Upper lobe of left lung (tissue), 6 donors: ENCODE results near the gene BRCA1. TPM values are rescaled to one million over a fixed set of nuclear protein-coding genes. Genes with fewer than 3 reads are reported as not detected.
"Not testable (repeated sequence)": the region's sequence is repeated elsewhere in the genome, so short reads cannot be mapped to it uniquely, and the experiment has no call there.

Experiments
- ATAC-seq, 2 donors: fragments of 200-7000 bp; cut with Tn5 transposase; one replicate each; pipeline ENCODE4 v1.9.1; 2022; ENCODE audit warnings: mild to moderate bottlenecking in 2 of 2, moderate library complexity in 2 of 2; ENCODE audit not compliant: low FRiP score in 2 of 2
- DNase-seq, 2 donors: peaks; one replicate each; pipeline ENCODE4 v3.0.0-alpha.2; 2019 to 2020
- H3K27ac ChIP-seq, 4 donors: fragments of 200-600 bp; sonication (generic); one replicate each; pipeline ENCODE4 v1.5.1; 2016 to 2019
- H3K27me3 ChIP-seq, 4 donors: fragments of 200-600 bp; sonication (generic); one replicate each; pipeline ENCODE4 v1.5.1; 2017 to 2019
- H3K36me3 ChIP-seq, 4 donors: fragments of 200-600 bp; sonication (generic); one replicate each; pipeline ENCODE4 v1.5.1; 2016 to 2019
- H3K4me1 ChIP-seq, 4 donors: fragments of 200-600 bp; sonication (generic); one replicate each; pipeline ENCODE4 v1.5.1; 2018 to 2019
- H3K4me3 ChIP-seq, 4 donors: fragments of 200-600 bp; sonication (generic); one replicate each; pipeline ENCODE4 v1.5.1; 2017 to 2019; ENCODE audit warnings: mild to moderate bottlenecking in 2 of 4, moderate library complexity in 1 of 4
- H3K9me3 ChIP-seq, 4 donors: fragments of 200-600 bp; sonication (generic); one replicate each; pipeline ENCODE4 v1.5.1; 2018 to 2019
- CTCF ChIP-seq, 6 experiments: fragments of 450-650 bp in 4 of 6; fragments of 200-600 bp in 2 of 6; sonication (generic) in 2 of 6; IDR thresholded peaks; one replicate each; pipeline ENCODE4 v1.5.1; 2016 to 2019; ENCODE audit warnings: antibody characterized with exemption in 6 of 6
- EP300 ChIP-seq, 4 donors: sonication (generic); formaldehyde crosslinking; IDR thresholded peaks; one replicate each; pipeline ENCODE4 v1.5.1; 2017; ENCODE audit warnings: antibody characterized with exemption in 4 of 4, control low read depth in 2 of 4
- POLR2A ChIP-seq, 4 donors: fragments of 450-650 bp; IDR thresholded peaks; one replicate each; pipeline ENCODE4 v1.5.1; 2016 to 2017; ENCODE audit warnings: antibody characterized with exemption in 4 of 4, mild to moderate bottlenecking in 2 of 4
- POLR2AphosphoS5 ChIP-seq, 2 donors: sonication (generic); formaldehyde crosslinking; IDR thresholded peaks; one replicate each; pipeline ENCODE4 v1.5.1; 2017; ENCODE audit warnings: antibody characterized with exemption in 2 of 2
- WGBS, 2 donors: methylation state at CpG; one replicate each; pipeline ENCODE4 v1.1.5; 2017 to 2018; 5-methylcytosine and 5-hydroxymethylcytosine counted together
- total RNA-seq, 6 donors: library from RNA; depleted of rRNA in 4 of 6; stranded (reverse); fragments of >200 nt in 4 of 6; gene quantifications; one replicate each; pipeline versions ENCODE4 v1.1.0 to v1.2.1, GENCODE V29; 2016 to 2021
- donor health status: DM: no; HTN: no; CAD: no; lungs with moderate emphysema.
- donor health status: DM: no; HTN: yes; CAD: no; lungs with severe emphysema.

Gene BRCA1
- total RNA-seq, 6 donors from 2014 or later = 4.3 to 15.7 (median 8.0) TPM

DNA sequence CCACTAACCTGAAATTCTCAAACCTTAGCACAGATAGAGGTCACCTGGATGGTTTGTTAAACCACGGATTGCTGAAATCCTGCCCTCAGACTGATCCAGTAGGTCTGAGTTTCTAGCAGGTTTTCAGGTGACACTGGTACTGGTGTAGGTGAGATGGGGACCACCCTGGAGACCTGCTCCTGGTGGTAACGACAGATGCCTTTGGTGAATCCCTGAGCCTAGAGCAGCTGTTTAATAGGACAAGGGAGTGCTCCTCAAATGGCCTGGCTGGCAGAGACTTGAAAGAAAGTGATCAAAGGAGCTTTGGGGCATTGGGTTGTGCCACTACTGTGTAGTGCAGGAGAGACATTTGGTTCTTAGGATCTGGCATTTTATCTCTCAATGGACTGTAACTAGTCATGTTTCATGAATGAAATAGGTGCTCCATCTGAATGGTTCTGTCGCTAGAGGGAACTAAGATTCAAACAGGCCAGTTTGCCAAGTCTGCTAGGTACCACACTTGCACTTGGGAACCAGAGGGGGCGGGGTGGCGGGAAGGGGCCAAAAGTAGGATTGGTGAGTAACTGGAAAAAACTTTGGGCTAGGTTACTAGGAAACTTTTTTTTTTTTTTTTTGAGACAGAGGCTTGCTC, 121.5 kb downstream of the BRCA1 start:
- no peak for ATAC-seq
- Histone ChIP-seq H3K27ac (no peak overlapping the region), H3K4me3 (no peak overlapping the region), H3K9me3 (no peaks in the 10 kb centered on the region), H3K36me3 (peaks cover 18 to 53% (median 45%) of the 10 kb centered on the region in 4 donors), H3K4me1 (peaks cover 31 to 46% (median 37%) of the 10 kb centered on the region in 4 donors), H3K27me3 (no peaks in the 10 kb centered on the region)
- WGBS, 2 donors = 84 to 88% methylated on average over 5 of the region's 5 CpGs
- TF ChIP-seq POLR2AphosphoS5 (IDR thresholded peaks at IDR 0.05) (no peak), EP300 (IDR thresholded peaks at IDR 0.05) (no peak), POLR2A (IDR thresholded peaks at IDR 0.05) (no peak), CTCF (IDR thresholded peaks at IDR 0.05) (no peak)
- DNase-seq = no peak

GRCh38 chr17:43000894-43001293, 124.3 kb downstream of the BRCA1 start:
- 92 to 97% methylated on average over 10 to 13 of the region's 13 CpGs for WGBS, 2 donors
- not testable (repeated sequence) for H3K9me3 ChIP-seq, H3K4me3 ChIP-seq, ATAC-seq, H3K27me3 ChIP-seq, DNase-seq
- Histone ChIP-seq H3K36me3 (peaks cover 18 to 53% (median 45%) of the 10 kb centered on the region in 4 donors), H3K4me1 (peaks cover 24 to 41% (median 31%) of the 10 kb centered on the region in 4 donors), H3K27ac (peak overlapping the region; percentile 1 to 94 (median 30))

DNA sequence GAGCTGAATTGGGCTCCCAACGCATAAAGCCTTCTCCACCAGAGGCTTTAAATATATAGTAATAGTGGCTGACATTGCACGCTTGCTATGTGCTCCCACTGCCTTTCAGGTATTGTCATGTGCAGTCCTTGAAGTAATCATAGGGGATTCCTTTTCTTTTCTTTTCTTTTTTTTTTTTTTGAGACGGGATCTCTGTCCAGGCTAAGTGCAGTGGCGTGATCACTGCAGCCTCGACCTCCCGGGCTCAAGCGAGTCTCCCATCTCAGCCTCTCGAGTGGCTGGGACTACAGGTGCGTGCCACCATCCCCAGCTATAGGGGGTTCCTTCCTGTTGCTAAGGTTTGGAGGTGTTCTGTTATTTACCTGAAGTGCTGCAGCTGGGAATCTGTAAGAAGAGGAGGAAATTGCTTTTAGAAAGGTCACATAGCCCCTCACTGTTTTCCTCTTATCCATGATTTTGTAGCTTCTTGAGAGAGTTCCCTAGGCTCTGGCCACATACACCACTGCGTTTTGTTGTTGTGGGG, 126.1 kb downstream of the BRCA1 start:
- Histone ChIP-seq H3K27me3 (no peaks in the 10 kb centered on the region), H3K9me3 (no peaks in the 10 kb centered on the region), H3K36me3 (peaks cover 18 to 52% (median 41%) of the 10 kb centered on the region in 4 donors), H3K27ac (peak overlapping the region; percentile 92 to 96 (median 94)), H3K4me1 (peaks cover 24 to 41% (median 31%) of the 10 kb centered on the region in 4 donors), H3K4me3 (peak overlapping the region; percentile 57 to 92 (median 74))
- no peak for DNase-seq
- ATAC-seq = no peak
- WGBS, 2 donors = 15 to 24% methylated on average over 10 of the region's 10 CpGs
- TF ChIP-seq POLR2A (IDR thresholded peaks at IDR 0.05) (no peak), POLR2AphosphoS5 (IDR thresholded peaks at IDR 0.05) (no peak), CTCF (IDR thresholded peaks at IDR 0.05) (no peak), EP300 (IDR thresholded peaks at IDR 0.05) (no peak)

DNA sequence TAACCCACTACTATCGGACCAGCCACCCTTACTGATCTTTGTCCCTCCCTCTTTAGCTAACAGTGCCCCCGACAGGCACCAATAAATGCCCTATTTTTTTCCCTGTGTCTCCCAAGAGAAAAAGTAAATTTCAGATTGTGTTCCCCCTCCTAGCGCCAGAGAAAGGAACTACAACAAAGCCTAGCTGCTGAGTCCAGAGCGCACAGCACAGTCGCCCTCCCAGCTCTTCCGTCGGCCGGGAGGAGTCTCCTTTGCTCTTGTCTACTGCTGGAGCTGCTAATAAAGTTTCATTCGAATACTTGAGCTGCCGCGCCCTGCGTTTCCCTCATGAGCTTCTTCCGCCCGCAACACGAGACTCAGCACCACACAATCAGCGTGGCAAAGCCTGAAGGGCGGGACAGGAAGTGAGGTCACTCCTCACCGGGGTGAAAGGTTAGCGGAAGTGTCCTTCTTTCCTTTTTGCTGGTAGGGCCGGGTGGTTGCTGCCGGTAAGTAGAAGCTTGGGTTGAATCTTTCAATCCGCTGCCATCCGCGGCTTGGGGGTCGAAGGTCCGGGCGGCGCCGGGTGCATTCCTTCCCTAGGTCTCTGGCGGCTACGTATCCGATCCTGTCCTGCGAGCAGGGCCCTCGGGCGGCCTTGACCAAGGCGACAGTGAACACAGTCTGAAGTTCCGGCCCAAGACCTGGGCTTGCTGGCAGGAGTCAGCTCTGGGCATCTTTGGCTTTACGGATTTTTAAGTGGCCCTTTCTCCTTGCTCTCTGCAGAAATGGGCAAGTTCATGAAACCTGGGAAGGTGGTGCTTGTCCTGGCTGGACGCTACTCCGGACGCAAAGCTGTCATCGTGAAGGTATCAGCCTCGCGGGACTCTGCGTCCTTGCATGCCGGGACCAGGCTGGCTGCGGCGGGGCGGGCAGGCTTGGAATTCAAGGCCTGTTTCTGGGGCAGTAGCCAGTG, 126.9 kb downstream of the BRCA1 start, which contains the start of gene RPL27:
TSS of gene RPL27 (plus strand) at position 436 of the 955 bp plus-strand sequence. CDS start at position 768, 332 bp downstream.
- peak; percentile 93 to 95 (median 95) for TF ChIP-seq CTCF (IDR thresholded peaks at IDR 0.05)
- TF ChIP-seq POLR2A (IDR thresholded peaks at IDR 0.05) = peak; percentile 67 to 90 (median 80)
- TF ChIP-seq POLR2AphosphoS5 (IDR thresholded peaks at IDR 0.05) = peak; percentile 93 to 98
- peak in 2 of 4 donors; percentile 7 to 79 for TF ChIP-seq EP300 (IDR thresholded peaks at IDR 0.05)
- peaks cover 21 to 49% (median 38%) of the 10 kb centered on the region in 4 donors for H3K36me3 ChIP-seq
- no peaks in the 10 kb centered on the region for H3K27me3 ChIP-seq
- peaks cover 24 to 41% (median 31%) of the 10 kb centered on the region in 4 donors for H3K4me1 ChIP-seq
- peak within 1 kb of the TSS; percentile 57 to 92 (median 74) for H3K4me3 ChIP-seq
- DNase-seq (peak; percentile 91 to 99), ATAC-seq (peak; percentile 98)
- peak within 1 kb of the TSS; percentile 92 to 96 (median 94) for H3K27ac ChIP-seq
- 0% methylated on average over 22 to 48 of the region's 49 CpGs for WGBS, 2 donors
- no peaks in the 10 kb centered on the region for H3K9me3 ChIP-seq
